NCI-H1694 (cell line): Measurements from ENCODE around the gene FOXRED2.
"Not testable (repeated sequence)": the region's sequence is repeated elsewhere in the genome, so short reads cannot be mapped to it uniquely, and the experiment has no call there.

ENCODE experiments used
- DNase-seq: peaks from one replicate; lab custom pipeline; 2025; lab: John Stamatoyannopoulos, UW

FOXRED2 gene

DNA sequence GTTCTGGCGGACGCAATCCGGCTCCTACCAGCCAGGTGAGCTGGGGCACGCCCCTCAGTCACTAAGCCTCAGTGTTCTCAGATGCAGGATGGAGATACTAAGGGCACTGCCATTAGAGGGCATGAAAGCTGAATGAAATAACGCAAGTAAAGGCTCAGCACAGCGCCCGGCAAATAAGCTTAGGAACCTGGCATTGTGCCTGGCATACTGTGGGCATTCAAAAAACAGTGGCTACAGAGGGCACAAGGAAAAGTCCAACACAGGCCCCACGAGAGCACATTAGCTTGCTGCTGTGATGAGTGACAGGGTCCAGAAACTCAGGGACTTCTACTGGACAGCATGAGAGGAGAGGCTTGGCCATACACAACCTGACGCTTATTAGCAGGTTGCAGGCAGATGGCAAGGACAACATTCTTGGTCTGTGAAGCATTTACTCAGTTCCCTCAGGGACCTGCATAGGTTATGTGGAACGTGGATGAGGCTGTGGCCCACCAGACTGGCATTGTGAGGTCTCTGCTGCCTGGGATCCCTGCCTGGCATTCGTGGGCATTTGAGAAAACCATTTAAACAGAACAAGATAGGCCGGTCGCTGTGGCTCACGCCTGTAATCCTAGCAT is 37.6 kb downstream of the FOXRED2 start:
- DNase-seq = no peak

DNA sequence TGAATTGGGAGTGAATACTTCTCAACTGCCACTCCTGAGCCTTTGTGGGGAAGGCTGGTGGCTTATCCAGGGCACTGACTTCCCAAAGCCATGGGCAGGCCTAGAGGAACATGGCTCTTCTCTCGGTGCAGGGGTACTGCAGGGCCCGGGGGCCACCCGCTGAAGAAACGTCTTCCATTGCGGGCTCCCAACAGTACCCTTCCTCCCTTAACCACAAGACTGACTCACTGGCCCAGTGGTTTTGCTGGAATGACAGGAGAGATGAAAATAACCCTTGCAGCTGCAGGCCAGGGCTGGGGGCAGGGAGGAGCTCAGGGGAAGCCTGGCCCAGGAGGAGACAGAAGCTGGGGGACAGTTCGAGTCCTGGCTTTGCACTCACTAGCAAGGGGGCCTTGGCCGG is 38.9 kb downstream of the FOXRED2 start:
- DNase-seq = no peak

DNA sequence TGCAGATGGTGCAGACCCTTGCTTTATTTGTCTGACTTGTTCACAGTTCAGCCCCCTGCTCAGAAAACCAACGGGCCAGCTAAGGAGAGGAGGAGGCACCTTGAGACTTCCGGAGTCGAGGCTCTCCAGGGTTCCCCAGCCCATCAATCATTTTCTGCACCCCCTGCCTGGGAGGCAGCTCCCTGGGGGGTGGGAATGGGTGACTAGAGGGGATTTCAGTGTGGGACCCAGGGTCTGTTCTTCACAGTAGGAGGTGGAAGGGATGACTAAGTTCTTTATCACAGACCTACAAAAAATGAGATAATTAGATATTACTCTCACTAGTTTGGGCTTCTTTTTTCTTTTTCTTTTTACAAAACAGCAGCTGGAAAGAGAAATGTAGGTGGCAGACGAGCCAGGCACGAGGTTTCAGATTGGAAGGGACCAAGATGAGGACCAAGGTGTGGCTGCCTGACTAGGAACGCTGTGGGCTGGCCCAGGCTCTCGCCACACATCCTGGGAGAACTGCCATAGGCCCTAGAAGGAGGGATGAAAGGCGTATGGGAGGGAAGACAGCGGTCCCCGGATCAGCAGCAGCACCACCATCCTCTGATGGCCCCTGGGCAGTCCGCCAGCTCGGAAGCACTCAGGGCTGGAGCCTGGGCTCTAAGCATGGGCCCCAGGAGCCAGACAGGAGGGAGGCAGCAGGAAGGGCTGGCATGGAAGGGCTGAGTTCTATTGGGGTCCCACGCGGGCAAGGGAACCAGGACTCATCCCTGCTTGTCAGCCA is 39.6 kb downstream of the FOXRED2 start:
- no peak for DNase-seq

DNA sequence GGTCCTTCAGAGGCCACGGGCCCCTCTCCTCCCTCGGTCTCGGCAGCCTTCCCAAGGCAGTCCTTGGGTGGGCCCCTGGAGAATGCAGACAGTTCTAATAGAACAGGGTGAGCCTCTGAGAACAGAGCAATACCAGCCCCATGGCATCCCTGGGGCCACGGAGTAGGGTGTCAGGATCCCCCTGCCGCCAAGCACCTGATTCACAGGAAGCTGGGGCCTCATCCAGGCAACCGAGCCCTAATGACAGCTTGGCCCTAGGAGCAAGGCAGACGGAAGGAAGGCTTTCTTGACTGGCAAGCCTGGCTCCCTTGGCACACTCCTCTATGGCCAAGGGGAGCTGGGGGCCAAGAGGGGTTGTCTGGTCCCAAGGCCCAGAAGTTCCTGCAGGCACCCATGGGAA is 40.6 kb downstream of the FOXRED2 start:
- no peak for DNase-seq

DNA sequence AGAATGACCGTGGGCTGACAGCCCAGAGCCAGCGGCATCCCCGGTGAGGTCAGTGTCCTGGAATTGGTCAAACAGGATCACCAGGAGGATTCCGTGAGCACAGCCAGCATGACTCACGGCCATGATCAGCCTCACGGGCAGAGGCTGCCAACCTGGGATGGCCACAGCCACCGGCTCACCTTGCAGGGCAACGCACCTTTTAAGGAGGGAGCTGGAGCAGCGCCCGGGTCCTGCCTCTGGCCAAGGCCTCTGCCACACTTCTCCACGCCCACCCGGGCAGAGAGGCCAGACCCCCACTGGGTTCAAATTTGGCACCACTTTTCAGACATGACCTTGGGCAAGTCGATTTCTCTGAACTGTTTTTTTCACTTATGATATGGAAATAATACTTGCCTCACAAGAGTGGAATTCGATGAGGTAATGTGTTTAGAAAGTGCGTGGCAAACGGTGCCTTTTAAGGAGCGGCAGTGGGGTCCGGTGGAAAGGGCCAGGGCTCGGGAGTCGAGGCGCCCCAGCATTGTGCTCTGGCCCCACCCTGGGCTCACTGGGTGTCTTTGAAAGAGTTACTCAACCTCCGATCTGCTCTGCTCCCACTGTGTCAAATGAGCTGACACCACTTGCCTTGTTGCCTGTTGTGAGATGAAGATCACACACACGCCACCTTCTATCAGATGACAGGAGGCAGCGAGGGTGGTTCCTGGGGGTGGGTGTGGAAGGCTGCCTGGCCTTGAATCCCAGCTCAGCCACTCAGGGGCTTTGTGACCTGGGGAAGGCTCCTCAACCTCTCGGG is 41.4 kb downstream of the FOXRED2 start:
- no peak for DNase-seq

DNA sequence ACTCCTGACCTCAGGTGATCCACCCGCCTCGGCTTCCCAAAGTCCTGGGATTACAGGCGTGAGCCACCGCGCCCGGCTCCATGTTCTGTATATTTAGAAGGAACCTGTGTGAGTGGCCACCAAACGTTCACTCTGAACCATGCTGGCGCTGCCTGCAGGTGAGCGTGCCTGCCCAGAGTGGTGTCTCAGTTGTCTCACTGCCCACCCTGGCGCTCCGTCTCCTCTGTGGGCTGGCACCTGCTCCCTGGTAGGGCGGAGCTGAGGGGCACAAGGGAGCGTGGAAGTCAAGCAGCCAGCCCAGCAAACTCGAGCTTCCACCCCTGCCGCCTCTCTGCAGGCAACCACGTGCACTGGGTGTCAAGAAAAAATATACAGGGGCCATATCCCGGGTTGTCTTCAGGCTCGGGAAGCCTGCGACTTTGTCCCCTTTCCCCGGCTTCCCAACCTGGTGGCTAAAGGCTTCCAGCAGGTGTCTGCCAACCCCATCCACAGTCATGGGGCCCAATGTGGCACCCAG is 42.1 kb downstream of the FOXRED2 start:
- DNase-seq = no peak

DNA sequence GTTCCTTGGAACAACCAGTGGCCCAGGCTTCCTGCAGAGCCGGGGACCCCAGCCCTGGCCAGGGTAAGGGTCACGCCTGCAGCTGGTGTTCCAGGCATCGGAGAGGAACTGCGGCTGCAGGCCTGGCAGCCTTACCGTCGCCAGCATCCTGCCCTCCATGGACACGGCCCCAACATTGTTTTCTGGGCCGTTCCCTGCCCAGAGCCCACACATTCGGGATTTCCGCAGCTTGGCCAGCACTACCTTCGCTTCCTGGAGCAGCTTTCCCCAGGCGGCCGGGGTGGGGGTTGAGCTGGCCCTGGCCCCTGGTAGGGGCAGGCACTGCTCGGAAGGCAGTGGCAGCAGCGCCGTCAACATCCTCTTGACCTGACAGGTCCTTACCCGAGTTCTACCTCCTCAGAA is 43.1 kb downstream of the FOXRED2 start:
- no peak for DNase-seq

DNA sequence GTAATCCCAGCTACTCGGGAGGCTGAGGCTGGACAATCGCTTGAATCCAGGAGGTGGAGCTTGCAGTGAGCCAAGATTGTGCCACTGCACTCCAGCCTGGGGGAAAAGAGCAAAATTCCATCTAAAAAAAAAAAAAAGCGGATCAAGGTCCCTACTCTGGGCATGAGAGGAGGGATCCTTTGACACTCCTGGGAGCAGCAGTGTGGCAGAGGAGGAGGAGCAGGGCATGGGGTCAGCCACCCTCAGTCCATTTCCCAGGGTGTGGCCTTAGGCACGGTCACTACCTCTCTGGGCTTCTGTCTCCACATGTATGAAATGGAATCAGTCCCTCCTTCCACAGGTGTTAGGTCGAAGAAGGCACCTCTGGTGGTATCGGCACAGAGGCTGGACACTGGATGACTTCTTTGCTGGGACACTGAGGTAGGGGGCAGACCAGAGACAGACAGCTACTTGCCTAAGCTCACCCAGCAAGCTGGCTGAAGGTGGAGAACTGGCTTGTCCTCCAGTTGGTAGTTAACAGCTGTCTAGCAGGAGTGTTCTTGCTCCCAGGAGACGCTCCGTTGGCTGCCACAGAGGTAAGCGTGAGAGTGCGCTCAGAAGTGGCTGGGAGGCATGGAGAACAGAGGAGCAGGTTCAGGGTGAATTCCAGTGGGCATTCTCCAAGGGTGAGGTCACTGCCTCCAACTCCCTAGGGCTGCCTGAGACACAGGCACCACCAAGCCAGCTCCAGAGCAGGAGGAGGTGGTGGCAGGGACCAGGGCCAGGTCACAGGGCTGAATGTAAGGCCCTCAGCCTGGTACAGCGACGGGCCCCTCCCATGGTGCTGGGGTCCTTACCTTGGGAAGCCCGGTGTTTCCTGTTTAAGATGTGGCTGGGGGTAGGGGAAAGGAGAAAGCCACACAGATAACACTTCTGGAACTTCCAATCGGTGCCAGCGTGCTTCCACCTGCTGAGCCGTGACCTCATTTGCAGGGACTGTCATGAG is 44.9 kb downstream of the FOXRED2 start:
- DNase-seq = peak; percentile 52

DNA sequence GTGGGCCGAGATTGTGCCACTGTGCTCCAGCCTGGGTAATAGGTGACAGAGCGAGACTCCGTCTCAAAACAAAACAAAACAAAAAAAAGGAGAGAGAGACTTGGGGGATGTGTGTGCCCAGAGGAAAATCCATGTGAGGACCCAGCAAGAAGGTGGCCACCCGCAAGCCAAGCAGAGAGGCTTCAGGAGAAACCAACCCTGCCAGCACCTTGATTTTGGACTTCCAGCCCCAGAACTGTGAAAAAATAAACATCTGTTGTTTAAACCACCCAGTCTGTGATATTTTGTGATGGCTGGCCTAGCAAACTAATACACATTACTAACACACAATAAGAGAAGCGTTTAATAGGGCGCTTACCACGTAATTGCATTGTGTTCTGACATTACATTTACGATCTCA is 46.6 kb downstream of the FOXRED2 start:
- no peak for DNase-seq

DNA sequence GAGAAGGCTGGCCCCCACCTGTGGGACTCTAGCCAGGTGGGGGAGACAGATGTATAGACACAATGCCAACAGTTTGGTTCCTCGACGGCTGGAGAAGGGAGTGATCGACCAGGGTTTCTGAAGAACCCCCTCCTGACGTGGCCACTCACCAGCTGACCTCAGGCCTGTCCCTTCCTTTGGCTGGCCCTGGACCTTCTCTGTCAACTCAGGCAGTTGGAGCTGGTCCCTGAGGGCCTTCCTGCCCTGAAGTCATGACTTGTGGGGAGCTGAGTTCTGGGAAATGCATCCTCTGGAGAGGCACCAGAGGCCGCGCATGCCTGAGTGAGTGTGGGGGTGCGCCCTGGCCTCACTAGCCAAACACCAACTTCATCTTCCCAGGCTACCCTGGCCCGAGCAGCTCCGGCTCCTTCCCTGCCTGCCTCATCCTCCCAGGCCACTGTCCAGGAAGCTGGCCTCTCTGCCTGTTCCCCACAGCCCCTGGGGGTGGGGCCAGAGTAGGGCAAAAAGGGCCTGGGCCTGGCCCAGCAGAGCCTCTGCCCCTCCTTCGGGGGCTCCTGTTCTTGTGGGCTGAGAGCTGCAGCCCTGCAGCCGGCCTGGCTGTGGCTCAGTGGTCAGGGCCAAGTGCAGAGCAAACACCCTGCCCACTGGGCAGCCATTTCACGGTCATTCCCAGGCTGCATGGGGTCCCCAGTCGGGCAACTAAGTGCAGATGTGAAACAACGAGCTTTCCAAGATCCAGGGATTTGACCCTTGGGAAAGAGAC is 49.0 kb downstream of the FOXRED2 start:
- DNase-seq = no peak

DNA sequence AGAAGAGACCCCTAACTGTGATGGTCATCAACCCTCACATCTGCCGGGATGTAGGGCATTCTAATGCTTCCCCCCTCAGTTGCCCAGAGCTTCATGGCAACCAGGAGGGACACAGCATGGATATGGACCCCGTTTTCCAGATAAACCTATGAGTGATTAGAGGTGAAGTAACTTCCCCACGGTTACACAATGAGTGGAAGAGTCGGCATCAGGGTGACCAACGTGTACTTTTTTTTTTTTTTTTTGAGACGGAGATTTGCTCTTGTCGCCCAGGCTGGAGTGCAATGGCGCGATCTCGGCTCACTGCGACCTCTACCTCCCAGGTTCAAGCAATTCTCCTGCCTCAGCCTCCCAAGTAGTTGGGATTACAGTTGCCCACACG is 50.4 kb downstream of the FOXRED2 start:
- DNase-seq = no peak

DNA sequence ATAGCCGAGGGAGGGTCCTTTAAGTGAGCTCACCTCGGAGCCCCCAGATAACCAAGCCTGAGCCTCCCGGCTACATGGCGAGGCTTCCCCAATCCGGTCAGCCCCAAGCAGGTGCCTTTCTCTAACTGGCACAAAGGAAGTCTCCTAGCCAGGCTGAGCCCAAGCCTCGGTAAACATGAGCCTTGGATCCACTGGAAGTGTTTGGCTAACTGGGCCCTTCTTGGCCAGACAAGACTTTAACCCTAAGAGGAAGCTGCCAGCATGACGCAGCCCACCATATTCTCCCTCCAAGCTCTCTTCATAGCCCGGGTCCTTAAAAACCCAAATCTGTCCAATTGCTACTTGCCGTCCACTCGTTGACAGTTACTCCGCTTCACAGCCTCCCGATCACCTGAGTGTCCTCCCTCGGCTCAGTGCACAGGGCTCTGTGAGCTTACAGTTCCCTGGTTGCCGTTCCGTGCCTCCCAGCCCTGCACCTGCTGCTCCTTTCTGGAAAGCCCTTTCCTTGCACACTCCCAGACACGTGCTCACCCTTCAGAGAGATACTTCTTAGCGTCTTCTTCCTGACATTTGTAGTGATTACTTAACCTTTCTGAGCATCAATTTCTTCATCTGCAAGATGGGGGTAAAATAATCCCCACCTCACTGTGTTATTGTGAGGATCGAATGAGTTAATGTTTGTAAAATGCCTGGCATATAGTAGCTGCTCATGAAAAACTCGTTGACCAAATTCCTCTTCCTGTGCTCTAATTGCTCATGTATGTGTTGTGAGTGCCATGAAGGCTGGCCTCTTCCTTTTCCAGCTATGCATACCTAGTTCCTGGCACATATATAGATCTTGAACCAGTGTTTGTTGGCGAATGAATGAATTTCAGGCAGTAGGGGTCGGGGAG is 51.0 kb downstream of the FOXRED2 start:
- DNase-seq = no peak

DNA sequence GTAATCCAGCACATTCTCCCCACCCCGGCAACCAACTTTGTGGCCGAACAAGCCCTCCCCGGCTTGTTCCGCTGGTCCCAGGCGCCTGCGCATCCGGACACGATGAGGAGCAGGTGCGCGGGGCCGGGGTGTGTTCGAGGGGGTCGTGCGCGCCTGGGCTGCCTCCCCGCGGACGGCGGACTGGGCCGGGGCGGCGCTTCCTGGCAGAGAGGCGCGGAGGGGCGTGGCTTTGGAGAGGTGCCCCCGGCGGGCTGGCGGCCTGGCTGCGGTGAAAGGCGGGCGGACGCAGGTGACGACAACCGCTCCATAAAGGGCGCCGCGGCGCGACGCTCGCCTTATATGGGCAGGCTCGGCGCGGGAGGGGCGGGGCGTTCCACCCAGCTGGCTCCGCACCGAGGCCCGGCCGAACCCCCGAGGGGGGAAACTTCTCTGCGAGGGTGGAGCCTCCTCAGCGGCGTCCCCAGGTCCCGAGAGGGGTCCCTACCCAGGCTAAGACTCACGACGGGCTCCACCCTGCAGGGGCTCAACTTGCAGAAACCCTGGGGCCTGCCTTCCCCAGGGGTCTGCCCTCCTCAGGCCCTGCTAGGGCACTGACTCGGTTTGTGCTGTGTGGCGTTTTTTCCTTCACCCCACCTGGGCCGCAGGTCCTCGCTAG is 51.8 kb downstream of the FOXRED2 start:
- no peak for DNase-seq

DNA sequence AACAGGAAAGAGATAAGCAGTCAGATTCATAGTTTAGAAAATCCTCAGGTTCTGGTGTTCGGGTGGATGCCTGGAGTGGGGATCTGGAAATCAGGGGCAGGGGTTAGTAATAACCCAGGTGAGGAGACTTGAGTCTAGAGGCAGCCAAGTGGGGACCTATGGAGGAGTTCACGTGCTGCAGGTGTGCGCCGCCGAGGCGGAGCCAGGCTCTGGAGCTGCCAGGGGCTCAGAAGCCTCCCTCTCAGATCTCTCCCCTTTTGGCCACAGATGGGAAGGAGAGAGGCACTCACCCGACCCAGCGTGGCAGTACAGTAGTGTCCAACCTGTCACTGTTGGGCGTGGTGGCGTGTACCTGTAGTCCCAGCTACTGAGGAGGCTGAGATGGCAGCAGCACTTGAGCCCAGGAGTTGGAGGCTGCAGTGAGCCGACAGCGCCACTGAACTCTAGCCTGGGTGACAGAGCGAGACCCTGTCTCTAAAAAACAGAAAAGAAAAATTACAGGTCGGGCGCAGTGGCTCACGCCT is 52.9 kb downstream of the FOXRED2 start:
- DNase-seq = no peak

DNA sequence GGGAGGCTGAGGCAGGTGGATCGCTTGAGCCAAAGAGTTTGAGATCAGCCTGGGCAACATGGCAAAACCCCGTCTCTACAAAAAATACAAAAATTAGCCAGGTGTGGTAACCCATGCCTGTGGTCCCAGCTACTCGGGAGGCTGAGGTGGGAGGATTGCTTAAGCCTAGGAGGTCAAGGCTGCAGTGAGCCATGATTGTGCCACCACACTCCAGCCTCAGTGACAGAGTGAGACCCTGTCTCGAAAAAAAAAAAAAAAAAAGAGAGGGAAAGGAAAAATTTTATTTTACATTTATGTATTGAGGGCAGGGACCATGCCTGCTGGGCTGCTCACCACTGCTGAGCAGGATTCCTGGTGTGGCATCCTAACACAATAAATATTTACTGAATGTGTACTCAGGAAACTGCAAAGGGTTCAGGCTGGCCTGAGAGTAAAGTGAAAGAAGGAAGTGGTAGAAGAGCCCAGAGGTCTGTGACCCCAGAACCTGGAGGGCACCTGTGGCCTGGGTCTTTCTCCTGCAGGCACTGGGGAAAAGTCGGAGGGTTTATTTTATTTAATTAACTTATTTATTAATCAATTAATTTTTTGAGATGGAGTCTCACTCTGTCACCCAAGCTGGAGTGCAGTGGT is 53.7 kb downstream of the FOXRED2 start:
- not testable (repeated sequence) for DNase-seq

DNA sequence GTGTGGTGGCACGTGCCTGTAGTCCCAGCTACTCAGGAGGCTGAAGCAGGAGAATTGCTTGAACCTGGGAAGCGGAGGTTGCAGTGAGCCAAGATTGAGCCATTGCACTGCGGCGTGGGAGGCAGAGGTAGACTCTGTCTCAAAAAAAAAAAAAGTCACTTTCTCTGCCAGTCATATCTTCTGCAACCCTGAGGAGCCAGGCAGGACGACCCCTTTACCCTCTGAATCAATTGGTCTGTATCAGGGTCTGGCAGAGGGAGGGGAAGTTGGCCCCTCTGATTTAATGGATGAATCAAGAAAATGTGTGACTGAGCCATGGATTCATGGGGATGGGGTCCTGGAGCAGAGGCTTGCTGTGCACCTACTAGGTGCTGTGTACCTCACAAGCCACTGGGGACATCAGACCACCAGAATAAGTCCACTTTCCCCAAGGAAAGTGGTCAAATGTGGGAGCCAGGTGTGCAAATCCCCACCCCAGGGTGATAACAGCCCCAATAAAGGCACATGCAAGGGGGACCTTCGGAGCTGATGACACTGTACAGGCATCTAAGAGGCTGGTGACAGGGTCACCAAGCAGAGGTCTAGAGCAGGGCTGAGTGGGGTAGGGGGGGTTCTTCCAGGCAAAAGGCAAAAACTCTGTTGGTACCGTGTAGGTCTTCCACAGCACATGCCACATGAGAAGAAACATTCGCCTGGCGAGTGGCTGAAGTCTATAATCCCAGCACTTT is 54.4 kb downstream of the FOXRED2 start:
- DNase-seq = no peak

DNA sequence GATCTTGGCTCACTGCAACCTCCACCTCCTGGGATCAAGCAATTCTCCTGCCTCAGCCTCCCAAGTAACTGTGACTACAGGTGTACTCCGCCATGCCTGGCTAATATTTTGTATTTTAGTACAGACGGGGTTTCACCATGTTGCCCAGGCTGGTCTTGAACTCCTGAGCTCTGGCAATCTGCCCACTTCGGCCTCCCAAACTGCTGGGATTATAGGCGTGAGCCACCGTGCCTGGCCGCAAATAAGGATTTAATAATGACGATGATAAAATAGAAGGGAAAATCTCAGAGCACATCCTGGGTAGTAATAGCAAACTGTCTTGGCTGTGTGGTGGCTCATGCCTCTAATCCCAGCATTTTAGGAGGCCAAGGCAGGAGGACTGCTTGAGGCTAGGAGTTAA is 55.9 kb downstream of the FOXRED2 start:
- not testable (repeated sequence) for DNase-seq
